ENCODE measurements around the gene OPN1LW.

Gene OPN1LW

DNA sequence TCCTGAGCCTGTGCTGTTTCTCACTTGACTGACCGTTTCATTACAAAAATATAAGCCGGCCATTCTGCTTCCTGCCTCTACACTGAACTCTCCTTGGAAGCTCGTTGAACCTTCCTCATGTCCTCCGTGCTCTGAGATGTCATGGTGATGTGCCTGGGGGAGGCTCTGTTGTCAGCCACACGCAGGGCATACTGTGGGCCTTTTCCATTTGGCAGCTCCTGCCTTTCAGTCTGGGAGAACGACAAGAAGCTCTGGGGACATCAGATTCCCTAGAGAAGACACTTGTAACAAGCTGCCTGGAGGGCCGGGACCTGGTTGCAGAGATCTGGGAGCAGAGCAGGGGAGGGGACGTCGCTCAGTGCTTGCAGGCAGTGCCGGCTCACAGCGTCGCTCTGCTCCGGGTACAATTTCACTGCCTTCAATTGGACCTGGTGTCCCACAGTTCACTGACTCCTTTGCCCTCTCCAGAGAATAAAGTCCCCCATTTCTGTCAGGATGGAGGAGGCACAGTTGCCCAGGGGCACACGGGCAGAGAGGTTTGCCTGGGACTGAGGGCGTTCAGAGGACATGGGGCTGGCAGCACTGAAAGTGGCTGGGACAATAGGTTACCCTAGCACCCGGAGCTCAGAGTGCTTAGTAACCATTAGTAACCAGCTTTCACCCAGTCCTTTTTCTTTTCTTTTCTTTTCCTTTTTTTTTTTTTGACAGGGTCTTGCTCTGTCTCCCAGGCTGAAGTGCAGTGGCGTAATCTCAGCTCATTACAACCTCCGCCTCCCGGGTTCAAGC, 27.4 kb upstream of the OPN1LW start:
- no peak for TF ChIP-seq SIN3A (IDR thresholded peaks at IDR 0.05; ENCODE audit: borderline replicate concordance, insufficient read depth, low read length)
- TF ChIP-seq, protein P1, sequence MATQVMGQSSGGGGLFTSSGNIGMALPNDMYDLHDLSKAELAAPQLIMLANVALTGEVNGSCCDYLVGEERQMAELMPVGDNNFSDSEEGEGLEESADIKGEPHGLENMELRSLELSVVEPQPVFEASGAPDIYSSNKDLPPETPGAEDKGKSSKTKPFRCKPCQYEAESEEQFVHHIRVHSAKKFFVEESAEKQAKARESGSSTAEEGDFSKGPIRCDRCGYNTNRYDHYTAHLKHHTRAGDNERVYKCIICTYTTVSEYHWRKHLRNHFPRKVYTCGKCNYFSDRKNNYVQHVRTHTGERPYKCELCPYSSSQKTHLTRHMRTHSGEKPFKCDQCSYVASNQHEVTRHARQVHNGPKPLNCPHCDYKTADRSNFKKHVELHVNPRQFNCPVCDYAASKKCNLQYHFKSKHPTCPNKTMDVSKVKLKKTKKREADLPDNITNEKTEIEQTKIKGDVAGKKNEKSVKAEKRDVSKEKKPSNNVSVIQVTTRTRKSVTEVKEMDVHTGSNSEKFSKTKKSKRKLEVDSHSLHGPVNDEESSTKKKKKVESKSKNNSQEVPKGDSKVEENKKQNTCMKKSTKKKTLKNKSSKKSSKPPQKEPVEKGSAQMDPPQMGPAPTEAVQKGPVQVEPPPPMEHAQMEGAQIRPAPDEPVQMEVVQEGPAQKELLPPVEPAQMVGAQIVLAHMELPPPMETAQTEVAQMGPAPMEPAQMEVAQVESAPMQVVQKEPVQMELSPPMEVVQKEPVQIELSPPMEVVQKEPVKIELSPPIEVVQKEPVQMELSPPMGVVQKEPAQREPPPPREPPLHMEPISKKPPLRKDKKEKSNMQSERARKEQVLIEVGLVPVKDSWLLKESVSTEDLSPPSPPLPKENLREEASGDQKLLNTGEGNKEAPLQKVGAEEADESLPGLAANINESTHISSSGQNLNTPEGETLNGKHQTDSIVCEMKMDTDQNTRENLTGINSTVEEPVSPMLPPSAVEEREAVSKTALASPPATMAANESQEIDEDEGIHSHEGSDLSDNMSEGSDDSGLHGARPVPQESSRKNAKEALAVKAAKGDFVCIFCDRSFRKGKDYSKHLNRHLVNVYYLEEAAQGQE (IDR thresholded peaks at IDR 0.05; ENCODE audit: insufficient read depth in 1 of 2, low read depth in 2 of 2, low read length in 2 of 2), result no peak
- TF ChIP-seq FOXP2 (optimal IDR thresholded peaks at IDR 0.05; ENCODE audit: borderline replicate concordance, extremely low read depth, extremely low read length, insufficient read depth), result no peak
- TF ChIP-seq TAF1 (IDR thresholded peaks at IDR 0.05; ENCODE audit: borderline replicate concordance, insufficient read depth, low read length), result no peak
- no peak for TF ChIP-seq POLR2AphosphoS5 (IDR thresholded peaks at IDR 0.05; ENCODE audit: low read depth, low read length)

DNA sequence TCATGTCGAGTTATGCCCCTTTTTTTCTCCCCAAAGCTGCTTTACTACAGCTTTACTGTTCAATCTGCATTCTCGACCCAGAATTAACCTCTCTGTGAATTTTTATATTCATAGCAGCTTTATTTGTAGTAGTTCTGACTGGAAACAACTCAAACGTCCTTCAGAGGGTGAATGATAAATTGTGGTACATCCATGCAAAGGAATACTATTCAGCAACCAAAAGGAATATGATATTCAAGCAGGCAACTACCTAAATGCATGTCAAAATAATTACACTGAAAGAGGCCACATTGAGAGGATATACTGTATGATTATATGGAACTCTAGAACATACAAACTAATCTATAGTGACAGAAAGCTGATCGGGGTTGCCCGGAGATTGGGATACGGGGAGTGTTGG, 26.5 kb upstream of the OPN1LW start:
- TF ChIP-seq FOXP2 (optimal IDR thresholded peaks at IDR 0.05; ENCODE audit: borderline replicate concordance, extremely low read depth, extremely low read length, insufficient read depth), result no peak
- no peak for TF ChIP-seq POLR2AphosphoS5 (IDR thresholded peaks at IDR 0.05; ENCODE audit: low read depth, low read length)
- no peak for TF ChIP-seq SIN3A (IDR thresholded peaks at IDR 0.05; ENCODE audit: borderline replicate concordance, insufficient read depth, low read length)
- TF ChIP-seq TAF1 (IDR thresholded peaks at IDR 0.05; ENCODE audit: borderline replicate concordance, insufficient read depth, low read length), result no peak
- TF ChIP-seq, protein P1 (IDR thresholded peaks at IDR 0.05; ENCODE audit: insufficient read depth in 1 of 2, low read depth in 2 of 2, low read length in 2 of 2), result no peak

DNA sequence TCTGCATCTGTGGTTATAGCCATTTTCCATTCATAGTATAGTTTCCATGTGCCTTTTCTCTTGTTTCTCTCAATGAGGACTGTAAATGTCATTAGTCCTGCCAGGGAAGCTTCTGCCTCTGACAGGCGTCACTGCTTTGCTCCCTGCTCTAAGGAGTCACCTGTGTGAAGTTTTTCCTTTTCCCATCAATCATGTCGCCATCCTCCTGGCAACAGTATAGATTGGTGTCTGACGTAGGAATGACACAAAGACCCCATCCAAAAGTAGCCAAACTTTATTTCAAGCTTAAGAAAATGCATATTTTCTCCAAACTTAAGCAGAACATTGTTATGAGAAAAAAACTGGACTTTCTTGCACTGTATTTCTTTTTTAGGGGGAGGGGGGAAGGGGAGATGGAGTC, 23.5 kb upstream of the OPN1LW start:
- TF ChIP-seq, protein P1 (IDR thresholded peaks at IDR 0.05; ENCODE audit: insufficient read depth in 1 of 2, low read depth in 2 of 2, low read length in 2 of 2), result no peak
- TF ChIP-seq SIN3A (IDR thresholded peaks at IDR 0.05; ENCODE audit: borderline replicate concordance, insufficient read depth, low read length) (no peak), TAF1 (IDR thresholded peaks at IDR 0.05; ENCODE audit: borderline replicate concordance, insufficient read depth, low read length) (no peak), POLR2AphosphoS5 (IDR thresholded peaks at IDR 0.05; ENCODE audit: low read depth, low read length) (no peak), FOXP2 (optimal IDR thresholded peaks at IDR 0.05; ENCODE audit: borderline replicate concordance, extremely low read depth, extremely low read length, insufficient read depth) (no peak)

DNA sequence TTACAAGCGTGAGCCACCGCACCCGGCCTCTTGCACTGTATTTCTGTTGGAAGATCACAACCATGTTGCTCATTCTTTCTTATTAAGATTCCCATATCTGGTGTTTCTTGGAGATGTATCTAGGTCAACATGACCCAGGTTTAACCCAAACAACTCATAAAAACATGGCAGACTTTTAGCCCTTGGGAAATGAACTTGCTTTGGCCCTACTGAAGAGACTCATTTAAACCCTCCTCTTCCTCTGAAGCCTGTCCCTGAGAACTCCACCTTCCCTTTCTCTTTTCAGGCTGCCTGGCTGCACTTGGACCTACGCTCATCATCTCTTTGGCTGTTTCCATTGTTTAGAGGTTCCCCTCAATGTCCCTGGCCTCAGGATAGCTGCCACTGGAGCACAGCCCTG, 22.8 kb upstream of the OPN1LW start:
- TF ChIP-seq SIN3A (IDR thresholded peaks at IDR 0.05; ENCODE audit: borderline replicate concordance, insufficient read depth, low read length) (no peak), POLR2AphosphoS5 (IDR thresholded peaks at IDR 0.05; ENCODE audit: low read depth, low read length) (no peak), TAF1 (IDR thresholded peaks at IDR 0.05; ENCODE audit: borderline replicate concordance, insufficient read depth, low read length) (no peak), FOXP2 (optimal IDR thresholded peaks at IDR 0.05; ENCODE audit: borderline replicate concordance, extremely low read depth, extremely low read length, insufficient read depth) (no peak)
- TF ChIP-seq, protein P1 (IDR thresholded peaks at IDR 0.05; ENCODE audit: insufficient read depth in 1 of 2, low read depth in 2 of 2, low read length in 2 of 2), result no peak

Measured in PFSK-1 (cell line).